Measurements from ENCODE around the gene CCND1.

CCND1 gene

GRCh38 chr11:69653406-69653960 lies 12.5 kb downstream of the CCND1 start:
- DNase-seq (ENCODE audit: low spot score), result no peak

- DNase-seq (ENCODE audit: low spot score), result no peak
These were observed 13.2 kb downstream of the CCND1 start for GRCh38 chr11:69654001-69654659.

DNA sequence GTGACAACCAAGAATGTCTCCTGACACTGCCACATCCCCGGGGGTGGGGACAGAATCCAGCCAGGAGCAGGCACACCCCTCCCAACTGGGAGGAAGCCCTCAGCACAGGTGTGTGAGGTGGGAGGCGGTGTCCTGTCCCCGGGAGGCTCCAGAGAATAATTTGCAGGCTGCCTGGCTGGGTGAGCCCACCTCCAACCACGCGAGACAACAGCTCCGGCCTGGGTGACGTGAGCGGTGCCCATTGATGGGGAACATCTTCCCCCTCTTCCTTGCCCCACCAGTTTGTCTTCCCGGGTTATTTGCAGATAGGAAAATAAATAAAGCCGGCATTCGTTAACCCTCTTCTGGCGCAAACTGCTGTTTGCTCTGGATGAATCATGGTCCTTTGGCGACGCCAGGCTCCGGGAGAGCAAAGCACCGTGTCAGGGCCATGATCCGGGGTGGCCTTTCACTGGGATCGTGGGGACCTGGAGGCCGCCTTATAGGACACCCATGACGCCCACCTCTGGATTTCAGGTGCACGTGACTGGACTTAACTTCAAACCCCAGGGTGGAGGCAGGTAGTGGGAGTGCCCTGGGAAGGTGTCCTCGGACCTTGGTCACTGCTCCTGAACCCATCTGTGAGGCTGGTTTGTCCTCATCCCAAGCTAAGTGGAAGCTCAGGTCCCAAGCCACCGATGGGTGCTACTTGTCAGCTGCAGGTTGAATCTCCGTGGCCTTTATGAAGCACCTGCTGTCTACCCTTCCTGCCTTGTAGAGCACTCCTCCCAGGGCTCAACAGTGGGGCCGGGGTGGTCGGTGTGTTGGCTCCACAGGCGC lies 13.9 kb downstream of the CCND1 start:
- DNase-seq (ENCODE audit: low spot score), result no peak

DNA sequence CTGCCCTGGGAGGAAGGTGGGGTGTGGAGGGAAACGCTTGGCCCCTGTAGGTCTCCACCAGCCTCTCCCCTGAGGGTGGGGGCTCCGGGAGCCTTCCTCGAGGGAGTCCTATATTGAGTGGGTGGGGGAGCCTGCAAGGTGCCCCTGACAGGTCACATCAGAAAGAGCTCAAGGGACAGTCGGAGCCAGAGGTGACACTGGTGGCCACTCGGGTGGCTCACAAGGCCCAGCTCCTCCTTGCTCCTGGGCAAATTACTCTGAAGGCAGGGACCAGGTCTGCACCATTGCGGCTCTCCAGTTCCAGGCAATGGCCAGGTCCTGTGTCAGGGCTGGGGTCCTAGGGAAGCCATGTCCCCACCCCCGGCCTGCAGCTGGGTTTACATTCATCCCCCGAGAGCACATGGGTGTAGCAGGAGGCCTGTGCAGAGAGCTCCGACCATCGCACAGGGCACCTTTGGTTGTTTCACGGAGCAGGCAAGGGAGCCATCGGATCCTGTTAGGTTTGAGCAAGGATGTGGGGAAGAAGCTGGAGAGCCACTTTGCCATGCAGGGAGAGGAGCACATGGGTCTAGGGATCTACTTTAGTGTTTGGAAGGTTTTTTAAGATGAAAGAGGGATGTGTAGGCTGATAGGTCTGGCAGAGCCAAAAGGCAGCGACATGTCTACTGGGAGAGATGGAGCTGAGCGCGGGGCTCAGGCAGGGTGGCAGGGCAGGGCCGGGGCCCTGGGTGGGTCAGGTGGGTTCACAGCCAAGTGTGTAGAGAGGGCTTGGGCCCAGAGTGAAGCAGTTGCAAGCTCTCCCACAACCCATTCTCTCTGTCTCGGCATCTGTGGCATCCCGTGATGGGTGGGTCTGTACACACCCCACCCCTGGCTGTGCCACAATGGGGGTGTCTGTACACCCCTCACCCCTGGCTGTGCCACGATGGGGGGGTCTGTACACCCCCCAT lies 14.8 kb downstream of the CCND1 start:
- DNase-seq (ENCODE audit: low spot score), result no peak

DNA sequence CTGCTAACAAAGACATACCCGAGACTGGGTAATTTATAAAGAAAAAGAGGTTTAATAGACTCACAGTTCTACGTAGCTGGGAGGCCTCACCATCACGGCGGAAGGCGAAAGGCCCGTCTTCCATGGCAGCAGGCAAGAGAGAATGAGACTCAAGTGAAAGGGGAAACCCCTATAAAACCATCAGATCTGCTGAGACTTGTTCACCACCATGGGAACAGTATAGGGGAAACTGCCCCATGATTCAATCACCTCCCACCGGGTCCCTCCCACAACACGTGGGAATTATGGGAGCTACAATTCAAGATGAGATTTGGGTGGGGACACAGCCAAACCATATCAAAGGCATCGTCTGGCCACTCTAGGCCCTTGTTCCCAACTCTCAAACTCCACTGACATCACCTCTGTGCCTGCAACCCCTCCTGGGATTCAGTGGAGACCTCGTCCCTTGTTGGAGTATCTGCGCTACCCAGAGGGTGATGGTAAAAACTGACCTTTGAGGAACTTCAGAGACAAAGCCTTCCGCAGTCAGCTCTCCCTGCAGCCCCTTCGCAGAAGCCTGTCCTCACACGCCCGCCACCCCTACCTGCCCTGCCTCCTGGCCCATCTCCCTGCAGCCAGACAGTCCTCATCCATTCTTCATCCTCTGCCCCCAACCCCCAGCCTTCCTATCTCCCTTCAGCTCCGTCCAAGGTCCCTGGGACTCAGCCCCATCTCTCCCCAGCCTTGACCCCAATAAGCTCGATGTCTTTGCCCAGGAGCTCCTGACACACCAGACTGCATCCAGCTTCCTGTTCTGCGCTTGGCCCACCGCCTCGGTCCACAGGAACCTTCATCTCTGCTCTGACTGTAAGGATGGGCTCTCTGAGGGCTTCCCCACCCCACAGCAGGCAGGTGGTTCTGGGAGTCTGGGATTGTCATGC lies 15.8 kb downstream of the CCND1 start:
- DNase-seq (ENCODE audit: low spot score), result no peak

DNA sequence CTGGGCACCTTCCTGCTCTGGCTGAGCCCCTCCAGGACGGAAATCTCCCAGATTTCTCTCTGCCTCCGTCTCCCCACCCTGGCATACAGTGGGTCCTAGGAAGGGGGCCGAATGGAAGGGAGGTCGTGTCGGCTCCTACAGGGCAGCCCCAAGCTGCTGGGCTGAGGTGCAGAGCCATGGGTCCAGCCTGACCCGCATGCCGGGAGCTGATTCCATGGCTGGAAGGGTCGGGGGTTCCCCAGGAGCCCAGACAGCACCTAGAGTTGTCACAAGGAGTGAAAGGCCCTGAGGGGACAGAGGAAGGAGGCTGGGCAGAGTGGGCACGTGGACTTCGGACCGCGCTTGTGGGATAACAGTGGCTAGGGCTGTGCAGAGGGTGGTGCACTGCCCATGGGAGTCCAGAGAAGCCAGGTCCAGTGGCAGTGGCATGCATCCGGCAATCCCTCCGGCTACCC lies 16.5 kb downstream of the CCND1 start:
- DNase-seq (ENCODE audit: low spot score), result no peak

GRCh38 chr11:69657911-69658625 lies 17.1 kb downstream of the CCND1 start:
- no peak for DNase-seq (ENCODE audit: low spot score)

- no peak for DNase-seq (ENCODE audit: low spot score)
These were observed 17.9 kb downstream of the CCND1 start for GRCh38 chr11:69658626-69659450.

DNA sequence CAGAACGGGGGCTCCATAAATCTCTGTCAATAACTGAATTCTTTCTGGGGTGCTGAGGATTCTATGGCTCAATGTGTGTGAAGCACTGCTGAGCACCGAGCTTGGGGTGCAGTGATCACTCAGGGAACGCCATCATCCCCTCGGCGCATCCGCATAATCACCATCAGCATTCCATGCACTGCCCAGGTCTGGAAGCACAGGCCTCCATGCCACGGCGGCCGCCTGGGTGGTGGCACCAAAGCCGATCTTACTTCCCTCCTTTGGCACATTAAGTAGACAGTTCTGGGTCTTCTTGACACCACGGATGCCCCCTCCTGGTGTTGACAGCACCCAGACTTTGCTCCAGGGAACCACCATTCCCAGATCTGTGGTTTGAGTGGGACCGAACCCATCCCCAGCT lies 18.6 kb downstream of the CCND1 start:
- DNase-seq (ENCODE audit: low spot score), result no peak

DNA sequence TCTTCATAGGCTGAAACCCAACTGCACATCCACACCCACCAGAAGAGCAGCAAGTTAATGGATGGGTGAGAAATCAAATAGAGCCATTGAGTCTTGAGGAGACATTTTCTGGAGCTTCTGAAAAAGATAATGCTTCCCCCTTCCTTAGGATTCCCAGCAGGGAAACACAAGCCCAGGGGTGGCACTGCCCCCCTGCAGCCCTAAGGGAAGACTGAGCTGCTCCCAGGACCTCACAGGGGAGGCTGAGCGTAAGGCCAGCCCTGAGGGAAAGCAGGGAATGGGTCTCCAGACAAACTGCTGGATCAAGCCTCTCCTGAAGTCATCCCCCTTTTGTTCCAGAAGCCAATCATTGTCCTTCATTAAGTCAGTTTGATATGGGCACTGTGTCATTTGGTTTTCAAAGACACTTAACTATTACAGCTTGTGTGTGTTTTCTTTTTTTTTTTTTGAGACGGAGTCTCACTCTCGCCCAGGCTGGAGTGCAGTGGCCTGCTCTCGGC lies 19.1 kb downstream of the CCND1 start:
- no peak for DNase-seq (ENCODE audit: low spot score)

DNA sequence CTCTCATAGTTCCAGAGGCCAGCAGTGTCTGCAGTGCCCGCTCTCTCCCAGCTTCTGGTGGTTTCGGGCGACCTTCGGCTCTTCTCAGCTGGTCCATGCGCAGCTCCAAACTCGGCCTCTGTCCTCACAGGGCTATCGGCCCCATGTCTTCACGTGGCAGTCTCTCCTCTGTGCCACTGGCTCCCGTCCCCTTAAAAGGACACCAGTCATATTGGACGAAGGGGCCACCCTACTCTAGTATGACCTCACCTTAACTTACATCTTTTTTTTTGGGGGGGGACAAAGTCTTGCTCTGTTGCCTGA lies 20.4 kb downstream of the CCND1 start:
- DNase-seq (ENCODE audit: low spot score), result no peak

GRCh38 chr11:69662021-69662698 lies 21.2 kb downstream of the CCND1 start:
- DNase-seq (ENCODE audit: low spot score), result no peak

DNA sequence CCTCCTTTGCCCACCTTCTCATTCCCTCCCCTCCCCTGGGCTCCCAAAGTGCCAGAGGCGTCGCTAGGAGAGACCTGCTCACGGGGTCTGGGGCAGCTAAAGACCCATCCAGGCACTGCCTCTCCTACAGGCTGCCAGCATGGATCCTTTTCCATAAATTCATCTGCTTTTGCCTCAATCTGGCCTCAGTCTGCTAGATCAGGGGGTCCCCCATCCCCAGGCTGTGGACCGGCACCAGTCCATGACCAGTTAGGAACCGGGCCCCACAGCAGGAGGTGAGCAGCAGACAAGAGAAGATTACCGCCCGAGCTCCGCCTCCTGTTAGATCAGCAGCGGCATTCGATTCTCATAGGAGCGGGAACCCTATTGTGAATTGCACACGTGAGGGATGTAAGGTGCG lies 21.9 kb downstream of the CCND1 start:
- no peak for DNase-seq (ENCODE audit: low spot score)

- DNase-seq (ENCODE audit: low spot score), result no peak
These were observed 22.4 kb downstream of the CCND1 start for GRCh38 chr11:69663326-69663725.

- DNase-seq (ENCODE audit: low spot score), result no peak
These were observed 23.3 kb downstream of the CCND1 start for GRCh38 chr11:69664103-69664775.

DNA sequence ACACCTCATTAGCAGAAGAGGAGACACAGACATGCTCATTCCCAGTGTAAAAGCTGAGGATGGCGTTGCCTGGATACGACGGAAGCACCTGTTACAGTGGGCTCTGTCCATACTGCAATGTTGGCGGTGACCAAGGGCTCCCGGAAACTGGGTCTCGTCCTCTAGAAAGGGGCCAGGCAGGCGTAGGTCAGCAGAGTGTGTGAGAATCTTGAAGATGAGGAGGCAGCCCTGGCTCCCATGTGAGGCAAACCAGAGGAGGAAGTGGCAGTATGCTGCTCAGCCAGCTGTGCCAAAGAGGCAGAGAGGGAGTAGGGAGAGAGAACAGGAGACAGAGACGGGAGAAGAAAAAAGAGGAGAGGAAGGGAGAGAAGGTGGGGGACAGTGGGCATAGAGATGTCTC lies 23.9 kb downstream of the CCND1 start:
- no peak for DNase-seq (ENCODE audit: low spot score)

- no peak for DNase-seq (ENCODE audit: low spot score)
These were observed 24.7 kb downstream of the CCND1 start for GRCh38 chr11:69665669-69666068.

- no peak for DNase-seq (ENCODE audit: low spot score)
These were observed 25.3 kb downstream of the CCND1 start for GRCh38 chr11:69666261-69666660.
